HepG2 (cell line): ENCODE results near the gene TXNDC16. TPM values are rescaled to one million over a fixed set of nuclear protein-coding genes. Genes with fewer than 3 reads are reported as not detected.

Experiments
- ATAC-seq: fragments of 200-7000 bp; cut with Tn5 transposase; 3 replicates; pipeline ENCODE4 v1.9.1; 2020; ENCODE audit warnings: mild to moderate bottlenecking, moderate library complexity
- BruUV-seq: library from RNA; stranded (reverse); fragments of 400-500 nt; replicated peaks from 2 replicates; lab custom pipeline; 2021; lab: Mats Ljungman, UMichigan
- CTCF ChIA-PET: fragments of 300-600 bp; formaldehyde crosslinking; extraction: SDS; loops from one replicate; lab custom pipeline; 2021; ENCODE audit warnings: low total read pairs, inconsistent platforms, low intra/inter-chr PET ratio; lab: Yijun Ruan, JAX
- POLR2A ChIA-PET: fragments of 350-600 bp; sonication (Branson Sonifier 250); formaldehyde crosslinking; loops from one replicate; lab custom pipeline; 2020; ENCODE audit warnings: antibody characterized with exemption, inconsistent platforms; lab: Yijun Ruan, JAX
- DNase-seq: peaks from one replicate; pipeline ENCODE4 v3.0.0-alpha.2; 2015; ENCODE audit warnings: low spot score
- FAIRE-seq: peaks from 3 replicates; lab custom pipeline; 2011; peaks lifted over from hg19 to GRCh38; lab: Jason Lieb, UNC
- H2AFZ ChIP-seq: one replicate; pipeline ENCODE4 v1.6.1; 2011; ENCODE audit warnings: low read length, inconsistent platforms
- H3K27ac ChIP-seq: fragments of 300-600 bp; 3 replicates; pipeline ENCODE4 v1.8.0; 2011; ENCODE audit warnings: mixed run types, mild to moderate bottlenecking, mixed read lengths, low read length, inconsistent platforms; ENCODE audit not compliant: insufficient read depth; ENCODE audit errors: extremely low read length
- H3K27me3 ChIP-seq, 2 experiments: fragments of 200-600 bp in 1 of 2; 2 replicates in 1 of 2; 3 replicates in 1 of 2; pipeline versions ENCODE4 v1.6.0 to v1.8.0; 2011; ENCODE audit warnings: low read length in 2 of 2, mild to moderate bottlenecking in 2 of 2, moderate library complexity in 2 of 2, inconsistent platforms in 1 of 2; ENCODE audit not compliant: insufficient read depth in 2 of 2, control insufficient read depth in 1 of 2
- H3K36me3 ChIP-seq, 2 experiments: fragments of 200-600 bp in 1 of 2; replicated peaks in 1 of 2; 2 replicates in 1 of 2; 3 replicates in 1 of 2; pipeline versions ENCODE4 v1.5.1 to v1.8.0; 2011; ENCODE audit warnings: low read length in 2 of 2, inconsistent platforms in 1 of 2; ENCODE audit not compliant: insufficient read depth in 2 of 2, control insufficient read depth in 1 of 2
- H3K4me1 ChIP-seq: 2 replicates; pipeline ENCODE4 v1.5.1; 2012; ENCODE audit warnings: low read length, inconsistent platforms; ENCODE audit not compliant: insufficient read depth
- H3K4me2 ChIP-seq: 2 replicates; pipeline ENCODE4 v1.6.0; 2011; ENCODE audit warnings: low read depth, low read length, inconsistent platforms
- H3K4me3 ChIP-seq, 3 experiments: fragments of 200-600 bp in 1 of 3; sonication (generic), shearing (Covaris generic) in 1 of 3; replicated peaks in 1 of 3; 2 replicates each; pipeline ENCODE4 v1.5.1; 2011 to 2016; ENCODE audit warnings: low read length in 3 of 3, inconsistent platforms in 2 of 3, low read depth in 2 of 3, mild to moderate bottlenecking in 2 of 3, control low read depth in 1 of 3, mixed read lengths in 1 of 3; ENCODE audit not compliant: insufficient read depth in 1 of 3
- H3K79me2 ChIP-seq: one replicate; pipeline ENCODE4 v1.6.1; 2011; ENCODE audit warnings: low read length, inconsistent platforms; ENCODE audit not compliant: insufficient read depth
- H3K9ac ChIP-seq: 2 replicates; pipeline ENCODE4 v1.6.0; 2011; ENCODE audit warnings: mild to moderate bottlenecking, low read depth, low read length, inconsistent platforms; ENCODE audit not compliant: insufficient read depth
- H3K9me3 ChIP-seq: 2 replicates; pipeline ENCODE4 v1.5.1; 2012; ENCODE audit warnings: mild to moderate bottlenecking, low read length
- H4K20me1 ChIP-seq: 2 replicates; pipeline ENCODE4 v1.6.0; 2011; ENCODE audit warnings: inconsistent platforms, mild to moderate bottlenecking, low read length, moderate library complexity; ENCODE audit not compliant: insufficient read depth
- GABPB1 ChIP-seq: IDR thresholded peaks from 2 replicates; pipeline ENCODE4 v1.6.1; 2016; ENCODE audit warnings: mild to moderate bottlenecking, missing genetic modification reagents, moderate library complexity, missing compliant biosample characterization
- GFI1 ChIP-seq: sonication (generic); formaldehyde crosslinking; IDR thresholded peaks from 2 replicates; pipeline ENCODE4 v1.5.0; 2020; ENCODE audit warnings: missing genetic modification reagents, mild to moderate bottlenecking, borderline replicate concordance
- RAD21 ChIP-seq: fragments of 450-650 bp; formaldehyde crosslinking; IDR thresholded peaks from 2 replicates; pipeline ENCODE4 v1.5.0; 2020; ENCODE audit warnings: mild to moderate bottlenecking
- SMC3 ChIP-seq: IDR thresholded peaks from 2 replicates; pipeline ENCODE4 v1.6.1; 2011; ENCODE audit warnings: low read length, improper control_type of control experiment
- STAG1 ChIP-seq: sonication (generic); formaldehyde crosslinking; IDR thresholded peaks from 2 replicates; pipeline ENCODE4 v1.4.0; 2020; ENCODE audit warnings: missing genetic modification reagents
- TEF ChIP-seq: sonication (generic); formaldehyde crosslinking; IDR thresholded peaks from 2 replicates; pipeline ENCODE4 v1.5.0; 2020; ENCODE audit warnings: missing genetic modification reagents
- ZBTB34 ChIP-seq: sonication (generic); formaldehyde crosslinking; IDR thresholded peaks from 2 replicates; pipeline ENCODE4 v1.8.0; 2022; ENCODE audit warnings: mild to moderate bottlenecking, missing genetic modification reagents
- ZNF577 ChIP-seq: sonication (generic); formaldehyde crosslinking; IDR thresholded peaks from 2 replicates; pipeline ENCODE4 v1.4.0; 2020; ENCODE audit warnings: mild to moderate bottlenecking, low read depth, missing genetic modification reagents, borderline replicate concordance
- WGBS: methylation state at CpG from one replicate; pipeline ENCODE4 v1.1.6; 2017; ENCODE audit warnings: low lambda C conversion rate; 5-methylcytosine and 5-hydroxymethylcytosine counted together
- in situ Hi-C: cut with HindIII; loops from 2 replicates; pipeline ENCODE4 v1.10.0; 2017; ENCODE audit warnings: low pct_unique_long_range_greater_than_20kb; ENCODE audit not compliant: extremely low pct_ligation_motif_present
- intact Hi-C: fragments of 100-400 bp; cut with micrococcal nuclease; formaldehyde crosslinking; loops from one replicate; pipeline ENCODE4 v1.10.0; 2022; ENCODE audit not compliant: unreplicated experiment
- polyA plus RNA-seq, 8 experiments: library from polyadenylated mRNA; depleted of rRNA in 3 of 8; stranded (reverse) in 7 of 8; unstranded in 1 of 8; fragments of >200 nt; fragmentation: Illumina TruSeq in 4 of 8; extraction: Trizol in 4 of 8; gene quantifications; 2 replicates each; pipeline versions ENCODE4 v1.2.1 to v1.2.3, GENCODE V29; 2011 to 2016; ENCODE audit warnings: low read depth in 4 of 8, missing spikeins in 1 of 8, mixed read lengths in 1 of 8; ENCODE audit not compliant: insufficient read depth in 1 of 8
- total RNA-seq, 5 experiments: library from RNA; depleted of rRNA; stranded (reverse); fragments of >200 nt; fragmentation: Illumina TruSeq; extraction: Trizol; gene quantifications; 2 replicates each; pipeline ENCODE4 v1.2.3, GENCODE V29; 2016; ENCODE audit warnings: low read depth in 1 of 5
- TF ChIP-seq, protein P1 (sequence below): sonication (generic); formaldehyde crosslinking; IDR thresholded peaks from 2 replicates; pipeline ENCODE4 v1.5.0; 2020; ENCODE audit warnings: mild to moderate bottlenecking, missing genetic modification reagents, moderate library complexity

The TXNDC16 gene
- total and polyA plus RNA-seq, 2 of the 13 experiments (the other 11 are each of a cell fraction or from before 2014, with no cell fraction given): 4.6 to 6.2 TPM

- TF ChIP-seq ZNF577: no peak
These were observed 70.4 kb downstream of the TXNDC16 start (continued) for GRCh38 chr14:52481864-52482263.

DNA sequence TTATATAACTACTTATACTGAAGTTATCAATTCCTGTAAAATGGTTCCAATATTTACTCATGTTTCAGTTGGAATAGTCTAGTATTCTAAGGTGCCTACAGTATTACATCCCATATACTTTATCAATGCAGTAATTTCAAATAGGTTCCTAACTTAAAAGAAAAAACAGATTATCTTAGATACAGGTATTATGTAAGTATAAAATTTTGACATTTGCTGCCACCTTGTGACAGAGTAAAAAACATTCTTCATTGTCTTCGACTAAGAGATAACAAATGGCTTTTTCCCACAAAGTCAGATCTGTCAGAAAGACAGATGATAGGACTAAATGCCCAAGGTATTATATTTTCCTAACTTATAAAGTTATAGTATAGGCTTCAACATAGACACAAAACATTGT lies 78.7 kb downstream of the TXNDC16 start:
- intact Hi-C loops (loop anchor here (1.0 kb wide), 1 partner anchor 174 kb away; no protein-coding TSS in a partner anchor), in situ Hi-C loops (loop anchor here (5.0 kb wide), 1 partner anchor 176 kb away; no protein-coding TSS in a partner anchor)
- H2AFZ ChIP-seq: no peak overlapping the region
- ATAC-seq (no peak), DNase-seq (peak; percentile 44), FAIRE-seq (no peak)
- no peak overlapping the region for H3K9ac ChIP-seq
- ChIA-PET POLR2A (no interaction called here), CTCF (interaction anchor here (2.0 kb wide), 1 partner anchor 174 kb away, joined by 16 read pairs; no protein-coding TSS in a partner anchor)
- peak; percentile 14; the same call in 1 of the 2 replicates for TF ChIP-seq RAD21 (CRISPR knock-in tag)
- no peak for TF ChIP-seq GFI1 (CRISPR knock-in tag)
- TF ChIP-seq SMC3: peak; percentile 53
- TF ChIP-seq ZBTB34: no peak
- peak; percentile 85 for TF ChIP-seq TEF
- peak; percentile 61 for TF ChIP-seq STAG1 (CRISPR knock-in tag)
- TF ChIP-seq, protein P1, sequence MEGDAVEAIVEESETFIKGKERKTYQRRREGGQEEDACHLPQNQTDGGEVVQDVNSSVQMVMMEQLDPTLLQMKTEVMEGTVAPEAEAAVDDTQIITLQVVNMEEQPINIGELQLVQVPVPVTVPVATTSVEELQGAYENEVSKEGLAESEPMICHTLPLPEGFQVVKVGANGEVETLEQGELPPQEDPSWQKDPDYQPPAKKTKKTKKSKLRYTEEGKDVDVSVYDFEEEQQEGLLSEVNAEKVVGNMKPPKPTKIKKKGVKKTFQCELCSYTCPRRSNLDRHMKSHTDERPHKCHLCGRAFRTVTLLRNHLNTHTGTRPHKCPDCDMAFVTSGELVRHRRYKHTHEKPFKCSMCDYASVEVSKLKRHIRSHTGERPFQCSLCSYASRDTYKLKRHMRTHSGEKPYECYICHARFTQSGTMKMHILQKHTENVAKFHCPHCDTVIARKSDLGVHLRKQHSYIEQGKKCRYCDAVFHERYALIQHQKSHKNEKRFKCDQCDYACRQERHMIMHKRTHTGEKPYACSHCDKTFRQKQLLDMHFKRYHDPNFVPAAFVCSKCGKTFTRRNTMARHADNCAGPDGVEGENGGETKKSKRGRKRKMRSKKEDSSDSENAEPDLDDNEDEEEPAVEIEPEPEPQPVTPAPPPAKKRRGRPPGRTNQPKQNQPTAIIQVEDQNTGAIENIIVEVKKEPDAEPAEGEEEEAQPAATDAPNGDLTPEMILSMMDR (CRISPR knock-in tag): peak; percentile 55
- TF ChIP-seq GABPB1 (CRISPR knock-in tag): no peak
- no peaks in the 10 kb centered on the region for H3K79me2 ChIP-seq
- H3K9me3 ChIP-seq: no peaks in the 10 kb centered on the region
- WGBS: 28% methylated on average over 1 of the region's 1 CpG
- no peaks in the 10 kb centered on the region for H4K20me1 ChIP-seq
- H3K4me2 ChIP-seq: no peak overlapping the region
- BruUV-seq: no TSS peak
- H3K4me3 ChIP-seq: no peak overlapping the region
- no peak overlapping the region for H3K27ac ChIP-seq
- no peaks in the 10 kb centered on the region for H3K27me3 ChIP-seq
- no peaks in the 10 kb centered on the region for H3K4me1 ChIP-seq
- H3K36me3 ChIP-seq: 0 out of 5 replicates have a peak, but pooled peaks cover 0 to 1% of the 10 kb centered on the region in 2 experiments
